ENCODE measurements around the gene SLCO1B1. TPM values are rescaled to one million over a fixed set of nuclear protein-coding genes. Genes with fewer than 3 reads are reported as not detected.

The SLCO1B1 gene
- total RNA-seq, 1 experiment from 2014 or later, result not detected

DNA sequence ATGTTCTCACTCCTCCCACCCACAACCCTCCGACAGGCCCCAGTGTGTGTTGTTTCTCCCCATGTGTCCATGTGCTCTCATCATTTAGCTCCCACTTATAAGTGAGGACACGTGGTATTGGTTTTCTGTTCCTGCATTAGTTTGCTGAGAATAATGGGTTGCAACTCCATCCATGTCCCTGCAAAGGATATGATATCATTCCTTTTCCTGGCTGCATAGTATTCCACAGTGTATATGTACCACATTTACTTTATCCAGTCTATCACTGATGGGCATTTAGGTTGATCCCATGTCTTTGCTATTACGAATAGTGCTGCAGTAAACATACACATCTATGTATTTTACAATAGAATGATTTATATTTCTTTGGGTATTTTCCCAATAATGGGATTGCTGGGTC lies 126.2 kb downstream of the SLCO1B1 start:
- no peaks in the 10 kb centered on the region for H3K36me3 ChIP-seq
- no peaks in the 10 kb centered on the region for H3K4me1 ChIP-seq (replicated peaks)
- no peaks in the 10 kb centered on the region for H3K9me3 ChIP-seq (replicated peaks)
- no peak overlapping the region for H3K27ac ChIP-seq
- DNase-seq (ENCODE audit: low read depth in 1 of 2, low spot score in 2 of 2), result no peak
- H3K27me3 ChIP-seq (replicated peaks), result no peaks in the 10 kb centered on the region
- H3K4me3 ChIP-seq, result no peak overlapping the region

DNA sequence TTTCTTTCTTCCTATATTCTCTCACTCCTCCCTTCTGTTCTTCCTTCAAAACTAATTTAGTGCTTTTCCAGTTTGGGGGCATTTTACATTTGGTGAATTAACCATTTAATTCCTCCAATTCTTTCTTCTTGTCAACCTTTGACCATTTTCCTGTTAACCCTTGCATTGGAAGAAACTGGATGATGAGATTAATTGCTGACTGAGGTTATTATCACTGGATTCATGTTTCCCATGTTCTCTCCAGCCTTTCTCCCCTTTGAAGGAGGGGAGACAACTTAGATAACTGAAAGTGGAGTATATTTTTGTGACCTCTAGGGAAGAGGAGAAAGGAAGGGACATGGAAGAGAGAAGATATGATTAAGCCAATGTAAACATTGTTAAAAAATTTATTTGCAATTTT lies 133.2 kb downstream of the SLCO1B1 start:
- Histone ChIP-seq H3K27ac (no peak overlapping the region), H3K36me3 (no peaks in the 10 kb centered on the region), H3K4me3 (no peak overlapping the region), H3K9me3 (replicated peaks) (no peaks in the 10 kb centered on the region), H3K4me1 (replicated peaks) (no peaks in the 10 kb centered on the region), H3K27me3 (replicated peaks) (no peaks in the 10 kb centered on the region)
- no peak for DNase-seq (ENCODE audit: low read depth in 1 of 2, low spot score in 2 of 2)

DNA sequence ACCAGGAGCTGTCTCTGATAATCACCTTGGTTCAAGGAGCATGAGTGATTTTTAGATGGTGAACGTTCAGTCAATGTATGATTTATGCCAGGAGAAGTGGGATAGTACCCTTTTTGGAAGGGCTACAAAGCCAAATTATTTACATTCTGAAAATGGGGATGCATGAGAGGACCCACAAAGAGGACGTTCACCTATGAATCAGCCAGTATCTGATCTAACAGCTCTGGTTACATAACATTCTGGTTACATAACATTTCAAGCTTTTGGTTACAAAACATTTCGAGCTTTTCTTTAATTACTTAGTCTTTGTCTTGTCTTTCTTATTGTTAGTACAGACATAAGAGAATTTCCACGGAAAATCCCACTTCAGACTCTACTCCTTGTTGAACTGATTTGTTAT lies 134.9 kb downstream of the SLCO1B1 start:
- H3K36me3 ChIP-seq, result no peaks in the 10 kb centered on the region
- no peaks in the 10 kb centered on the region for H3K9me3 ChIP-seq (replicated peaks)
- no peaks in the 10 kb centered on the region for H3K27me3 ChIP-seq (replicated peaks)
- no peak for DNase-seq (ENCODE audit: low read depth in 1 of 2, low spot score in 2 of 2)
- H3K4me3 ChIP-seq, result no peak overlapping the region
- H3K27ac ChIP-seq, result no peak overlapping the region
- H3K4me1 ChIP-seq (replicated peaks), result no peaks in the 10 kb centered on the region

DNA sequence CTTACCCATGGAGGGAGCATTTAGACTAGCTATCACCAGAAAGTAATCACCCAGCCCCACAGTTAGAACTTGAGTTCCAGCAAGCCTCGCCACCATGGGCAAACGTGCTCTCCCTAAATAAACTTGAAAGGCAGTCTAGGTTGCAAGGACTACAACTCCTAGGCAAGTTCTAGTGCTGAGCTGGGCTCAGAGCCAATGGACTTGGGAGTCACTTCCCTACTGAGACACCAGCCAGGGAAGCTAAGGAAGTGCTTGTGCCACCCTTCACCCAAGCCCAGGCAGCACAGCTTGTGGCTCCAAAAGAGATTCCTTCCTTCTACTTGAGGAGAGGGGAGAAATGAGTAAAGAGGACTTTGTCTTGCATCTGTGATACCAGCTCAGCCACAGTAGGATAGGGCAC lies 145.8 kb downstream of the SLCO1B1 start:
- no peak overlapping the region for H3K4me3 ChIP-seq
- no peaks in the 10 kb centered on the region for H3K4me1 ChIP-seq (replicated peaks)
- no peak for DNase-seq (ENCODE audit: low read depth in 1 of 2, low spot score in 2 of 2)
- H3K27ac ChIP-seq, result no peak overlapping the region
- no peaks in the 10 kb centered on the region for H3K9me3 ChIP-seq (replicated peaks)
- H3K27me3 ChIP-seq (replicated peaks), result no peaks in the 10 kb centered on the region
- no peaks in the 10 kb centered on the region for H3K36me3 ChIP-seq

Other genes starting within 250 kb of the SLCO1B1 start
- not detected in 2 replicates for gene SLCO1A2, start 203.7 kb downstream of the SLCO1B1 start, total RNA-seq (2014; rRNA removed; shearing (Covaris generic))
- gene IAPP, start 241.7 kb downstream of the SLCO1B1 start, total RNA-seq (2014; rRNA removed; shearing (Covaris generic)), result not detected in 2 replicates